Activated T-cell treated with anti-CD3 and anti-CD28 coated beads, Interleukin-2, amount 50 U/mL, for 4 hours (primary cell): Measurements from ENCODE around the gene NADK2. TPM values are rescaled to one million over a fixed set of nuclear protein-coding genes. Genes with fewer than 3 reads are reported as not detected.

ENCODE experiments used
- ATAC-seq, 2 donors: fragments of 200-7000 bp; cut with Tn5 transposase; one replicate each; pipeline ENCODE4 v1.10.0; 2021
- DNase-seq: peaks from one replicate; pipeline ENCODE4 v3.0.0-alpha.2; 2020
- H3K27me3 Mint-ChIP-seq: one replicate; pipeline ENCODE4 v1.8.0; 2021; ENCODE audit warnings: low read depth, mixed read lengths
- H3K36me3 Mint-ChIP-seq: one replicate; pipeline ENCODE4 v1.8.0; 2022; ENCODE audit warnings: mixed read lengths; ENCODE audit not compliant: insufficient read depth
- H3K4me1 Mint-ChIP-seq: one replicate; pipeline ENCODE4 v1.8.0; 2021; ENCODE audit warnings: low read depth, mixed read lengths
- H3K4me3 Mint-ChIP-seq: one replicate; pipeline ENCODE4 v1.8.0; 2021; ENCODE audit warnings: mild to moderate bottlenecking, moderate library complexity, mixed read lengths
- H3K9me3 Mint-ChIP-seq: one replicate; pipeline ENCODE4 v1.8.0; 2021; ENCODE audit warnings: mixed read lengths
- total RNA-seq, 3 donors: library from RNA; stranded (reverse); gene quantifications; one replicate each; pipeline ENCODE4 v1.2.1, GENCODE V29; 2021

Gene NADK2
- total RNA-seq, 3 donors from 2014 or later, result 18.9 to 19.5 (median 19.5) TPM

GRCh38 chr5:36174119-36174518 lies 67.6 kb downstream of the NADK2 start:
- no peak for DNase-seq

DNA sequence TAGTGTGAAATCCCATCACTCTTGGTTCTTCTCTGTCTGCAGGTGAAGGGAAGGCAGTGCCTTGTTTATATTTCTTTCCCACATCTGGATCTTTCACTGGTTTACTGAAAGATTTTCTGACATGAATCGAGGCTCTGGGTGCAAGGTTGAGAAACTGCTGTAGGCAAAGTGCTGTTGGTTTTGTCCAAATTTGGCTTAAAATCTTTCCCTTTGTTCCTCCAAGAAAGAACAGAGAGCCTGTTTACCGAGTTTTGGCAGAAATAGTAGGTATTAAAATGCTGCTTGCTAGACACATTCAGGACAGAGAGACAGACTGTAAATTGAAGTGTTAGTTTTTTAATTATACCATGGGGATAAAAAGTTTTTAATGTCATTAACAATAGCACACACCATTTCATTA lies 68.3 kb downstream of the NADK2 start:
- Mint-ChIP-seq H3K36me3 (peaks cover 56% of the 10 kb centered on the region), H3K4me1 (peaks cover 9% of the 10 kb centered on the region)
- DNase-seq, result no peak

More at GRCh38 chr5:36174119-36174518, 67.6 kb downstream of the NADK2 start:
- H3K36me3 Mint-ChIP-seq, result peaks cover 57% of the 10 kb centered on the region
- no peaks in the 10 kb centered on the region for H3K27me3 Mint-ChIP-seq
- H3K4me3 Mint-ChIP-seq, result no peak overlapping the region
- H3K4me1 Mint-ChIP-seq, result peaks cover 4% of the 10 kb centered on the region
- no peaks in the 10 kb centered on the region for H3K9me3 Mint-ChIP-seq
- ATAC-seq, result no peak

GRCh38 chr5:36172599-36172998 lies 69.1 kb downstream of the NADK2 start:
- Mint-ChIP-seq H3K4me3 (no peak overlapping the region), H3K36me3 (peaks cover 57% of the 10 kb centered on the region), H3K9me3 (no peaks in the 10 kb centered on the region), H3K27me3 (no peaks in the 10 kb centered on the region), H3K4me1 (peaks cover 17% of the 10 kb centered on the region)
- ATAC-seq, result no peak
- no peak for DNase-seq

More for the DNA sequence above, 68.3 kb downstream of the NADK2 start:
- no peak overlapping the region for H3K4me3 Mint-ChIP-seq
- H3K9me3 Mint-ChIP-seq, result no peaks in the 10 kb centered on the region
- no peak for ATAC-seq
- no peaks in the 10 kb centered on the region for H3K27me3 Mint-ChIP-seq

DNA sequence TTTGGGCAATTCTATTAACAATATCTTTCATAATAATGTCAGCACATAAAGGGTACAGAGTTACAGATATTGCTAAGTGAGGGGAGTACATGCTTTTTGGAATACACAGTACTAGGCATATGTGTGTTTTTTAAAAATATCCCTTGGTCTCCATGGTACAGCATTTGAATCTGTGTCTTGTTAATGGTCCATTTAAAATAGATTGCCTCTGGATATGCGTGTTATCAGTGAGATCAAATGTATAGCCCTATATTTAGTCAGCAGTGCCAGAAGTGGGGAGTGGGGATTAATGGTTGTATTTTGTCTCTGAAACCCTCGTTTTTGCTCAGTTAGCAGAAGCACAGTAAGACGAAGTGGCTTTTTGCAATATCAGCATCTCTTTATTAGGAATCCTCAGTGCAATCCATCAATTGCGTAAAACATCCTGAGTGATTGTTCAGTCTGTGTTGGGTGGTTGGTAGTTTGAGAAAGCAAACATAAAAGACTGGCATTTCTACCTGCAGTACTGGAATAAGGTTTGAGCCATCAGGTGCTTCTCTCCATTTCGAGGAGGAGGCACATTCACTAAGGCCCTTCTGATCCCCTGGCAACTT lies 70.8 kb downstream of the NADK2 start:
- Mint-ChIP-seq H3K9me3 (no peaks in the 10 kb centered on the region), H3K4me3 (no peak overlapping the region), H3K27me3 (no peaks in the 10 kb centered on the region), H3K36me3 (peaks cover 64% of the 10 kb centered on the region), H3K4me1 (peaks cover 17% of the 10 kb centered on the region)
- ATAC-seq (no peak), DNase-seq (no peak)

- H3K9me3 Mint-ChIP-seq, result no peaks in the 10 kb centered on the region
- ATAC-seq, result no peak
- no peaks in the 10 kb centered on the region for H3K27me3 Mint-ChIP-seq
- H3K36me3 Mint-ChIP-seq, result peaks cover 60% of the 10 kb centered on the region
- peaks cover 16% of the 10 kb centered on the region for H3K4me1 Mint-ChIP-seq
- no peak for DNase-seq
- no peak overlapping the region for H3K4me3 Mint-ChIP-seq
Observed at GRCh38 chr5:36168737-36169136, 73.0 kb downstream of the NADK2 start.

- Mint-ChIP-seq H3K4me1 (peaks cover 19% of the 10 kb centered on the region), H3K4me3 (no peak overlapping the region), H3K27me3 (no peaks in the 10 kb centered on the region), H3K36me3 (peaks cover 60% of the 10 kb centered on the region), H3K9me3 (no peaks in the 10 kb centered on the region)
- no peak for DNase-seq
- ATAC-seq, result no peak
Observed at GRCh38 chr5:36164461-36164860, 77.3 kb downstream of the NADK2 start.

- ATAC-seq (no peak), DNase-seq (no peak)
- Mint-ChIP-seq H3K9me3 (no peaks in the 10 kb centered on the region), H3K27me3 (no peaks in the 10 kb centered on the region), H3K4me3 (no peak overlapping the region), H3K36me3 (peaks cover 60% of the 10 kb centered on the region), H3K4me1 (peaks cover 11% of the 10 kb centered on the region)
Observed at GRCh38 chr5:36162810-36163486, 78.8 kb downstream of the NADK2 start.

DNA sequence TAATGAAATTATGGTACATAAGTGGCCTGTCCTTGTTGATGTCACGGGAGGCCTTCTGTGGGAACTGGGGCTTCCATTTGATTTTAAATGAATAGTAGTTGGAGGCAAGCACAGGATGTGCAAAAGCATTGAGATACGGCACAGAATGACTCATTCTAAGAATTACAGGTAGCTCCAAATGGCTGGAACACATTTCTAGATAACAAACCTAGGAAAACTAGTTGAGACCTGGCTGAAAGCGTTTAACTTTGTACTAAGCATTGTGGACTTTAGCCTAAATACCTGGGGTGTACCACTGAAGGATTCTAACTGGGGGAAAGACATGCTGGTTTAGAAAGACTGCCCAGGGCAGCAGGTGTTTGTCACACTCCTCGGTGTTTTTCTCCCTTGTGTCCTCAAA lies 80.4 kb downstream of the NADK2 start:
- no peak overlapping the region for H3K4me3 Mint-ChIP-seq
- no peaks in the 10 kb centered on the region for H3K9me3 Mint-ChIP-seq
- ATAC-seq (no peak), DNase-seq (no peak)
- H3K36me3 Mint-ChIP-seq, result peaks cover 62% of the 10 kb centered on the region
- peaks cover 14% of the 10 kb centered on the region for H3K4me1 Mint-ChIP-seq
- no peaks in the 10 kb centered on the region for H3K27me3 Mint-ChIP-seq

DNA sequence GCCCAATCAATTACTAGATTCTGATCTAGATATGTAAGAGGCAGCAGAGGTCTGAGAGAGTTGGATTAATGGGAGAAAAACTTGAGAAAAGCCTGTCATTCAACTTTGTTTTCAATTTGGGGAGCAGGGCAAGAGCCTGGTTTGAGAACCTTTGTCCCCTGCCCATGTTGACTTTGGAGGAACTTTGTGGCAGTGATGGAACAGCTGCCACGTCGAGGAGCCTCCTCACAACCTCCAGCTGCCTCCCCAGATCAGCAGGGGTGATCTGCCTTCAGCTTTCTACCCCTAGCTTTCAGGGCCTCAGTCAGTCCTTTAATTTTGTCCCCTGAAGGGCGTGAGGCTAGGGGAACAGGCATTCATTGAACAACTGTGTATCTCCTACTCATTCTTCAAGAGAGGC lies 81.1 kb downstream of the NADK2 start:
- Mint-ChIP-seq H3K4me3 (no peak overlapping the region), H3K36me3 (peaks cover 66% of the 10 kb centered on the region), H3K27me3 (no peaks in the 10 kb centered on the region), H3K4me1 (peaks cover 18% of the 10 kb centered on the region), H3K9me3 (no peaks in the 10 kb centered on the region)
- ATAC-seq, result no peak
- no peak for DNase-seq

DNA sequence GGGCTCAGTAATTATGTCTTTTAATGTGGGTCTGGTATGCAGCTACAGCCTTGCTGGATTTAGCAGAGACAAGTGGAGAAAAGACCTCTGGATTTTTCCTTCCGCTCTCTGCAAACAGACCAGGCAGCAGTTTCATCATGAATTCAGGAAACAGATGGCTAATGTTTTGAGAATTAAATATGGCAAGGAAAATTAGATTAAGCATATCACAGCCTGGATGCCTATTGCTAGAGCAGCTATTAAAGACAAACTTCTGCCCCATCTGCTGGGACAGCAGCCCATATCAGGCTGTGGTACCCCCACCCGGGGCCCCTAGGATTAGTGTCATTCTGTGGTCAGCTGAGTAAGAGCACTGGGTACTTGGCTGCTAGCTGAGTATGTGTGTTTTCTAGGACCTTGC lies 83.6 kb downstream of the NADK2 start:
- Mint-ChIP-seq H3K4me1 (peaks cover 31% of the 10 kb centered on the region), H3K36me3 (peaks cover 61% of the 10 kb centered on the region), H3K4me3 (no peak overlapping the region), H3K9me3 (no peaks in the 10 kb centered on the region), H3K27me3 (no peaks in the 10 kb centered on the region)
- DNase-seq, result no peak
- ATAC-seq, result no peak

GRCh38 chr5:36156619-36157018 lies 85.1 kb downstream of the NADK2 start:
- ATAC-seq, result no peak
- Mint-ChIP-seq H3K4me1 (peaks cover 37% of the 10 kb centered on the region), H3K36me3 (peaks cover 51% of the 10 kb centered on the region), H3K4me3 (no peak overlapping the region), H3K27me3 (no peaks in the 10 kb centered on the region), H3K9me3 (no peaks in the 10 kb centered on the region)
- DNase-seq, result no peak

- H3K4me3 Mint-ChIP-seq, result no peak overlapping the region
- H3K27me3 Mint-ChIP-seq, result no peaks in the 10 kb centered on the region
- H3K4me1 Mint-ChIP-seq, result peaks cover 34% of the 10 kb centered on the region
- no peaks in the 10 kb centered on the region for H3K9me3 Mint-ChIP-seq
- DNase-seq (no peak), ATAC-seq (no peak)
- peaks cover 46% of the 10 kb centered on the region for H3K36me3 Mint-ChIP-seq
Observed at GRCh38 chr5:36156121-36156601, 85.6 kb downstream of the NADK2 start.

DNA sequence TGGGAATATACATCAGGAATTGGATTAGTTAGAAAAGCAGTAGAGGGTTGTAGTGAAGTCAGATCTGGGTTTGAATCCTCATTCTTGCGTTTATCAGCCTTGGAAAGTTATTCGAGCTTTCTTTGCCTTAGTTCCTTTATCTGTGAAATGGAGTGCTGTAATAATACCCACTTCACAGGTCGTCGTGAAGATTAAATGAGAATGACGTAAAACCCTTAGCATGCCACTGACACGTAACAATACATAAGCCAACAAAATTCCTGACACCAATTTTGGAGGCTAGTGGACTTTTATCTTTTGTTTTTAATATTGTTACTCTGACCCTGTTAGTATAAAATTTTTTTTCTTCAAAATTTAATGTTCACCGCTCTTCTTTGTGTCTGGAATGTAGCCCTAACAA lies 86.4 kb downstream of the NADK2 start:
- Mint-ChIP-seq H3K9me3 (no peaks in the 10 kb centered on the region), H3K27me3 (no peaks in the 10 kb centered on the region), H3K4me1 (peaks cover 40% of the 10 kb centered on the region), H3K4me3 (no peak overlapping the region), H3K36me3 (peaks cover 46% of the 10 kb centered on the region)
- DNase-seq (no peak), ATAC-seq (no peak)

- Mint-ChIP-seq H3K27me3 (no peaks in the 10 kb centered on the region), H3K4me1 (peaks cover 49% of the 10 kb centered on the region), H3K4me3 (peak overlapping the region; percentile 27), H3K36me3 (peaks cover 37% of the 10 kb centered on the region), H3K9me3 (no peaks in the 10 kb centered on the region)
- no peak for ATAC-seq
- no peak for DNase-seq
Observed at GRCh38 chr5:36153726-36154125, 88.0 kb downstream of the NADK2 start.

DNA sequence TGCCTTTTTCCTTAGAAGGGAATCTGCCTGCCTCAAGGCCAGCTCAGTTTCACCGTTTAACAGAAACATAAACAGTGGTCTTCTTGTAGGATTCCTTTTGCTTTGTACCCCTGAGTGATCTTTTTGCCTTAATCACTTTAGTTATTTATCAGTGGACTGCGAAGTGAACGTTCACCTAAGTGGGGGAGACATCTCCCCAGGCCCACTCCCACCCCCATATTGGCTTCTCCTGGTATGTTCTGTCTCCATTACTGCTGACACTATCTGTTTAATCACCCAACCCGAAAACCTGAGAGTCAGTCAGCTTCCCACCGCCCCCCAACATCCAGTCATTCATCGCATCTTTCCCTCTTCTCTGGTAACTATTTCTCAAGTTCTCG lies 88.4 kb downstream of the NADK2 start:
- H3K9me3 Mint-ChIP-seq, result no peaks in the 10 kb centered on the region
- DNase-seq, result no peak
- H3K4me1 Mint-ChIP-seq, result peaks cover 50% of the 10 kb centered on the region
- peak overlapping the region; percentile 27 for H3K4me3 Mint-ChIP-seq
- H3K27me3 Mint-ChIP-seq, result no peaks in the 10 kb centered on the region
- H3K36me3 Mint-ChIP-seq, result peaks cover 33% of the 10 kb centered on the region
- ATAC-seq, result no peak
